Left lung (tissue), 10 donors: ENCODE results near the gene ELL. TPM values are rescaled to one million over a fixed set of nuclear protein-coding genes. Genes with fewer than 3 reads are reported as not detected.

Source experiments
- ATAC-seq: fragments of 200-7000 bp; cut with Tn5 transposase; one replicate; pipeline ENCODE4 v1.9.1; 2020; ENCODE audit warnings: moderate library complexity
- DNase-seq, 4 donors: peaks; one replicate each; pipeline ENCODE4 v3.0.0-alpha.2; 2013 to 2020
- H3K27ac ChIP-seq, 2 donors: fragments of 200-600 bp; sonication (generic) in 1 of 2; one replicate each; pipeline versions ENCODE4 v1.5.0 to v1.8.0; 2020 to 2021
- H3K27me3 ChIP-seq, 2 donors: fragments of 200-600 bp; sonication (generic) in 1 of 2; one replicate each; pipeline versions ENCODE4 v1.5.0 to v1.8.0; 2020 to 2021
- H3K36me3 ChIP-seq, 2 donors: fragments of 200-600 bp; sonication (generic) in 1 of 2; one replicate each; pipeline versions ENCODE4 v1.5.0 to v1.8.0; 2020 to 2021
- H3K4me1 ChIP-seq, 2 donors: fragments of 200-600 bp; one replicate each; pipeline ENCODE4 v1.8.0; 2021
- H3K4me3 ChIP-seq, 2 donors: fragments of 200-600 bp; sonication (generic) in 1 of 2; one replicate each; pipeline versions ENCODE4 v1.5.0 to v1.8.0; 2020 to 2021; ENCODE audit warnings: mild to moderate bottlenecking in 1 of 2
- H3K9me3 ChIP-seq, 2 donors: fragments of 200-600 bp; sonication (generic) in 1 of 2; one replicate each; pipeline versions ENCODE4 v1.5.0 to v1.8.0; 2020 to 2021
- intact Hi-C, 2 donors: fragments of 100-400 bp; cut with DNase I; formaldehyde crosslinking; loops; one replicate each; pipeline versions ENCODE4 v1.11.2 to v1.14.2; 2022
- polyA plus RNA-seq, 6 donors: library from polyadenylated mRNA; unstranded; fragments of 120-200 nt; gene quantifications; one replicate each; pipeline ENCODE4 v1.2.1, GENCODE V29; 2013; ENCODE audit not compliant: insufficient read length in 6 of 6
- total RNA-seq, 2 donors: library from RNA; stranded (reverse); fragmentation: NEBNext Ultra II Directional; extraction: Animal tissue kit (Norgen Biotek cat#: 25700); gene quantifications; one replicate each; pipeline ENCODE4 v1.2.1, GENCODE V29; 2021
- TF ChIP-seq, protein P1 (sequence below), 2 donors: fragments of 200-600 bp; sonication (generic) in 1 of 2; IDR thresholded peaks; one replicate each; pipeline versions ENCODE4 v1.5.0 to v1.8.0; 2021; ENCODE audit warnings: antibody characterized with exemption in 2 of 2
- donor health status: DM: no; HTN: yes; CAD: no.
- donor health status: DM: no; HTN: no; CAD: no.

Gene ELL
- total and polyA plus RNA-seq, 8 donors = 8.5 to 22.9 (median 9.9) TPM

DNA sequence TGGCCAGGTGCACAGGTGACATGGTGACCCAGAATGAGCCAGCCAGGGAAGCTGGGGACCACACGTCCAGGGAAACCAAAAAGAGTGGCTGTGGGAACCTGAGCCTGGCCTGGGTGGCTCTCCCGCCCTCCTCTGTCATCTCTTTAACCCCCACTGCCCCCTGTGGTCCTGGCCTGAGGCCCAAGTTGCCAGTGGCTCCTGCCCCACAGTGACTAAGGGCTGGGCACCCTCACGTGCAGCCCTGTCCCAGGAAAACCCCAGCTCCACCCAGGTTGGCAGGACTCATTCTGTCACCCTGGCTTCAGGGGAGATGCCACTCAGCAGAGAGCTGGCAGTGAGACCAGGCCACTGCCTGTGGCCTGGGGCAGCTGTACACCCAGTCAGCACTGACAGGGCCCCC is 53.4 kb downstream of the ELL start:
- intact Hi-C loops = loop anchor here in 1 of 2 donors (10.0 kb wide), 1 partner anchor 96 kb away; no protein-coding TSS in a partner anchor
- no peak overlapping the region for H3K4me3 ChIP-seq
- peak in 1 of 4 donors; percentile 39 for DNase-seq
- H3K27ac ChIP-seq = no peak overlapping the region
- no peaks in the 10 kb centered on the region for H3K9me3 ChIP-seq
- peaks cover 0 to 63% of the 10 kb centered on the region in 2 donors for H3K36me3 ChIP-seq
- peaks cover 15 to 64% of the 10 kb centered on the region in 2 donors for H3K4me1 ChIP-seq
- no peak for ATAC-seq
- TF ChIP-seq, protein P1, sequence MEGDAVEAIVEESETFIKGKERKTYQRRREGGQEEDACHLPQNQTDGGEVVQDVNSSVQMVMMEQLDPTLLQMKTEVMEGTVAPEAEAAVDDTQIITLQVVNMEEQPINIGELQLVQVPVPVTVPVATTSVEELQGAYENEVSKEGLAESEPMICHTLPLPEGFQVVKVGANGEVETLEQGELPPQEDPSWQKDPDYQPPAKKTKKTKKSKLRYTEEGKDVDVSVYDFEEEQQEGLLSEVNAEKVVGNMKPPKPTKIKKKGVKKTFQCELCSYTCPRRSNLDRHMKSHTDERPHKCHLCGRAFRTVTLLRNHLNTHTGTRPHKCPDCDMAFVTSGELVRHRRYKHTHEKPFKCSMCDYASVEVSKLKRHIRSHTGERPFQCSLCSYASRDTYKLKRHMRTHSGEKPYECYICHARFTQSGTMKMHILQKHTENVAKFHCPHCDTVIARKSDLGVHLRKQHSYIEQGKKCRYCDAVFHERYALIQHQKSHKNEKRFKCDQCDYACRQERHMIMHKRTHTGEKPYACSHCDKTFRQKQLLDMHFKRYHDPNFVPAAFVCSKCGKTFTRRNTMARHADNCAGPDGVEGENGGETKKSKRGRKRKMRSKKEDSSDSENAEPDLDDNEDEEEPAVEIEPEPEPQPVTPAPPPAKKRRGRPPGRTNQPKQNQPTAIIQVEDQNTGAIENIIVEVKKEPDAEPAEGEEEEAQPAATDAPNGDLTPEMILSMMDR (IDR thresholded peaks at IDR 0.05) = no peak
- no peaks in the 10 kb centered on the region for H3K27me3 ChIP-seq

DNA sequence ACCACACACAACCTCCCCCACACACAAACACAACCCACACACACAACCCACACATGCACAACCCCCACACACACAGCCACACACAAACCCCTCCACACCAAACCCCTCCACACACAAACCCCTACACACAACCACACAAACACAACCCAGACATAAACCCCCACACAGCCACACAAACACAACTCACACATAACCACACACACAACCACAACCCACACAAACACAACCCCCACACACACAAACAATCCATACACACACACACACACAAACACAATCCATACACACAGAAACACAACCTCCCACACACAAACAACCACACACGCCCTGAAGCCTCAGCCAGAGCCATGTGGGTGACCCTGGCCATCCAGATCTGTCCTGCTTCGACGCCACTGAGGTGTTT is 53.9 kb downstream of the ELL start:
- peaks cover 15 to 60% of the 10 kb centered on the region in 2 donors for H3K4me1 ChIP-seq
- no peaks in the 10 kb centered on the region for H3K27me3 ChIP-seq
- TF ChIP-seq, protein P1 (IDR thresholded peaks at IDR 0.05) = no peak
- H3K4me3 ChIP-seq = no peak overlapping the region
- H3K9me3 ChIP-seq = no peaks in the 10 kb centered on the region
- no peak overlapping the region for H3K27ac ChIP-seq
- intact Hi-C loops = loop anchor here in 1 of 2 donors (10.0 kb wide), 1 partner anchor 97 kb away; no protein-coding TSS in a partner anchor
- DNase-seq (peak in 1 of 4 donors; percentile 37), ATAC-seq (no peak)
- peaks cover 0 to 64% of the 10 kb centered on the region in 2 donors for H3K36me3 ChIP-seq

DNA sequence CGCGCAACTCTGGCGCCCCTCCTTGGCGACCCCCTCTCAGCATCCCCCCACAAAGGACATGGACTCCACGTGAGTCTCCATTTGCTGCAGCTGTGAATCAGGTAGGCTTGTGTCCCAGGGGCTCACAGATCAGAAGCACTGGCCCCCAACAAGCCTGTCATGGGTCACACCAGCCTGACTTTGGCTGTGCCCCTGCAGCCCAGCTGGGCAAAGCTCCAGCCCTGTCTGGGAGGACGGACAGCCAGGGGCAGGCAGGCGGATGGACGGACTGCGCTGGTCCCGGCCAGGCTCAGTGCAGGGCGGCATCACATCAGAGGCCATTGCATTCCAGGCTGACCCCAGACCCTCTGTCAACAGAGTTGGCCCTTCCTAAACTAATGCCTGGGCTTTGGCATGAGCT is 55.5 kb downstream of the ELL start:
- Histone ChIP-seq H3K27me3 (no peaks in the 10 kb centered on the region), H3K27ac (no peak overlapping the region), H3K4me3 (no peak overlapping the region), H3K4me1 (peaks cover 15 to 54% of the 10 kb centered on the region in 2 donors), H3K36me3 (peaks cover 0 to 59% of the 10 kb centered on the region in 2 donors), H3K9me3 (no peaks in the 10 kb centered on the region)
- TF ChIP-seq, protein P1 (IDR thresholded peaks at IDR 0.05) = no peak
- DNase-seq (peak in 1 of 4 donors; percentile 71), ATAC-seq (no peak)
- intact Hi-C loops = loop anchor here in 1 of 2 donors (10.0 kb wide), 1 partner anchor 98 kb away; no protein-coding TSS in a partner anchor

DNA sequence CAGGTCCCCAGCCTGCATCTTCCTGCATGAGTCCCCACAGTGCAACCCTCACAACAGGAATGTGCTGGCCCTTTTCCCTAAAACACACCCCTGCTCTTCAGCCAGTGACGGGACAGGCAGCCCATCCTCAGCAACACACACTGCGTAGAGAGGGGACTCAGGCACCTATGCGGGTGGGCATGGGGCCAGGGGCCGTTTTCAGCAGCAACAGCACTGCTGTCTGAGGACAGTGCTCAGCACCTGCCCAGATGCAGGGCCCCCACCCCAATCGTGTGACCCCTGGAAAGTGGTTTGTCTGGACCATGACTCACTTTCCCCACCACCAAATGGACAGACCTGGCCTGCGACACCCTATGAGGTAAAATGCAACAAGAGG is 55.9 kb downstream of the ELL start:
- no peaks in the 10 kb centered on the region for H3K9me3 ChIP-seq
- peaks cover 15 to 54% of the 10 kb centered on the region in 2 donors for H3K4me1 ChIP-seq
- ATAC-seq = no peak
- H3K27me3 ChIP-seq = no peaks in the 10 kb centered on the region
- TF ChIP-seq, protein P1 (IDR thresholded peaks at IDR 0.05) = no peak
- peak in 1 of 4 donors; percentile 58 for DNase-seq
- H3K4me3 ChIP-seq = no peak overlapping the region
- H3K27ac ChIP-seq = no peak overlapping the region
- H3K36me3 ChIP-seq = peaks cover 0 to 59% of the 10 kb centered on the region in 2 donors
- intact Hi-C loops = loop anchor here in 1 of 2 donors (10.0 kb wide), 1 partner anchor 99 kb away; no protein-coding TSS in a partner anchor

DNA sequence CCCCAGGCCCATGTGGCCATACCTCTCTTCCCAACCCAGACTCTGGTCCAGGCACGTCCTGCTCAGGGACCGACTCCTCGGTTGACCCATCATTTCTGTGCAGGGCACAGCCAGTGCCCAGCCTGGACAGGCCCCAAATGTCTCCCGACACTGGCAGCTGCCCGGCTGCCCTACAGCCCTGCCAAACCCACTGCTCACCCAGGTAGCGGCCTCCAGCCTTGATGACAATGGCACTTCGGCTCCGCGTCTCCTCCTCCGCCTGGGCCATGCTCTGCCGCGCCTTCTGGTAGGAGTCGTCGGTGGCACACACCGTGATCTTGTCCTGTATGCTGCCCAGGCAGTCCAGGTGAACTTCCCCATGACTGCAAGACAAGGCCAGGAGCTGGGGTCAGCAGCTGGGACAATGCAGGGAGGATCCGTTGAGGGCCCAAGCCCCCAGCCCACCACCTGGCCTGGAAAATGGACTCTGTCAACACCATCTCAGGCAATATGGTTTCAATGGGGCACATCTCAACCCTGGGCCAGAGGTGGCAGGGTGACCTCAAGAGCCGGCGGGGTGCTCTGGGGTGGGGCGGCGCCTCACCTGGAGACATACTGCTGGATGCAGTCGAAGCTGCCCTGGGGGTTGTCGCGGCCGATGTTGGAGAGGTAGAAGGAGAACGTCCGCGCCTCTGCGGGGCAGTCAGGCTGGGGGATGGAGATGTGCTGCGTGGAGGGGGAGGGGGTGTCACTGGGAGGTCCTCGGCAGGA is 56.5 kb downstream of the ELL start:
- no peak for ATAC-seq
- peaks cover 0 to 59% of the 10 kb centered on the region in 2 donors for H3K36me3 ChIP-seq
- intact Hi-C loops = loop anchor here in 1 of 2 donors (10.0 kb wide), 1 partner anchor 99 kb away; no protein-coding TSS in a partner anchor
- H3K4me1 ChIP-seq = peaks cover 15 to 55% of the 10 kb centered on the region in 2 donors
- no peak overlapping the region for H3K4me3 ChIP-seq
- peak overlapping the region; percentile 72 to 79 for H3K27ac ChIP-seq
- H3K9me3 ChIP-seq = no peaks in the 10 kb centered on the region
- TF ChIP-seq, protein P1 (IDR thresholded peaks at IDR 0.05) = no peak
- DNase-seq = peak in 1 of 4 donors; percentile 78
- no peaks in the 10 kb centered on the region for H3K27me3 ChIP-seq
